CD4-positive, alpha-beta T cell treated with Interferon gamma for 1 hour (primary cell): ENCODE data around the gene VTI1B.
A peak's percentile ranks its signal among the peaks of the same experiment; 100 is the strongest.

Source experiments
- DNase-seq: peaks from one replicate; pipeline ENCODE4 v3.0.0-alpha.2; 2020

VTI1B gene

GRCh38 chr14:67675219-67675582 lies 769 bp upstream of the VTI1B start:
- DNase-seq, result no peak

- peak; percentile 27 for DNase-seq
These were observed 323 bp downstream of the VTI1B start for GRCh38 chr14:67674139-67674479.

GRCh38 chr14:67673451-67673850 lies 981 bp downstream of the VTI1B start:
- DNase-seq, result no peak

- peak; percentile 4 for DNase-seq
These were observed 5.9 kb downstream of the VTI1B start for GRCh38 chr14:67668559-67668958.

GRCh38 chr14:67666750-67667449 lies 7.5 kb downstream of the VTI1B start:
- DNase-seq, result peak; percentile 22

- DNase-seq, result no peak
These were observed 8.6 kb downstream of the VTI1B start for GRCh38 chr14:67665868-67666267.

- DNase-seq, result no peak
These were observed 10.8 kb downstream of the VTI1B start for GRCh38 chr14:67663633-67664032.

- DNase-seq, result no peak
These were observed 20.7 kb downstream of the VTI1B start for GRCh38 chr14:67653651-67654280.

GRCh38 chr14:67652189-67652588 lies 22.2 kb downstream of the VTI1B start:
- no peak for DNase-seq

GRCh38 chr14:67650694-67651093 lies 23.7 kb downstream of the VTI1B start:
- DNase-seq, result no peak

- DNase-seq, result no peak
These were observed 24.3 kb downstream of the VTI1B start for GRCh38 chr14:67650151-67650550.

GRCh38 chr14:67646131-67646530 lies 28.3 kb downstream of the VTI1B start:
- DNase-seq, result no peak

- DNase-seq, result no peak
These were observed 29.0 kb downstream of the VTI1B start for GRCh38 chr14:67645414-67645813.

- no peak for DNase-seq
These were observed 30.0 kb downstream of the VTI1B start for GRCh38 chr14:67644428-67644827.

GRCh38 chr14:67643713-67644112 lies 30.7 kb downstream of the VTI1B start:
- no peak for DNase-seq

- no peak for DNase-seq
These were observed 32.3 kb downstream of the VTI1B start for GRCh38 chr14:67641902-67642749.

- DNase-seq, result no peak
These were observed 33.0 kb downstream of the VTI1B start for GRCh38 chr14:67641480-67641879.

- DNase-seq, result no peak
These were observed 35.8 kb downstream of the VTI1B start for GRCh38 chr14:67638642-67639041.

GRCh38 chr14:67636361-67636919 lies 38.0 kb downstream of the VTI1B start:
- no peak for DNase-seq

GRCh38 chr14:67633451-67634147 lies 40.8 kb downstream of the VTI1B start:
- DNase-seq, result no peak

GRCh38 chr14:67630938-67631337 lies 43.5 kb downstream of the VTI1B start:
- DNase-seq, result no peak

- DNase-seq, result no peak
These were observed 44.2 kb downstream of the VTI1B start for GRCh38 chr14:67630186-67630585.

GRCh38 chr14:67627519-67627918 lies 46.9 kb downstream of the VTI1B start:
- DNase-seq, result no peak
